SW 1271 (cell line): ENCODE results near the gene TCF21.
A peak's percentile ranks its signal among the peaks of the same experiment; 100 is the strongest.
"Not testable (repeated sequence)": the region's sequence is repeated elsewhere in the genome, so short reads cannot be mapped to it uniquely, and the experiment has no call there.

Experiments
- DNase-seq, 2 experiments: peaks; one replicate each; lab custom pipeline; 2025; lab: John Stamatoyannopoulos, UW

The TCF21 gene

DNA sequence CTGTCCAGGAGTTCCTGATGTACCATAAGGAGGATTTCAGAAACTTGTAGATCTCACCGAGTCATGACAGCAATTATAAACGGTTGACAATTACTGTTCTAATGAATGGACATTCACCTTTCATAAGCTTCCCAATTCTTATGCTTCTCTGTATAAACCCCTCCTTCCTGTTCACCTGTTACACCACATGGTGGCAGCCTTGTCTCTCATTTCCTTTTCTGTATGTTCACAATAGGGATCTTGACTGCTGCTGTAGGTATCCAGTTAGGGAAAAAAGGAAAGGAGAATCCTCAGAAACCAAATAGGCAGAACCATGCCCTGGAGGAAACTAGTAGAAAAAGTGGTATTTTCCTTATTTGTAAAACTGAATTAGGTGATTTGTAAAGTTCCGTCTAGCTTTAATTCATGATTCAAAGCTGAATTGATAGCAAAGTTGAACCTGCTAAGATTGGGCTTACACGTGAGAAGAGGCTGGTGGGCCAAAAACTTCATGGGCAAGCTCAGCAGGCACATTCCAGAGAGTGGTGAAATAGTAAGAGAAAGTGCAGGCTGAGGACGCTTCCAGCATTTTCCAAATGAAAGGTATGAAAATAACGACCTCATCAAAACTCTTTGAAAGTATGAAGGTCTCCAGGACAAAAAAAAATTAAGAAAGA, 35.2 kb downstream of the TCF21 start:
- peak; percentile 8 to 75 for DNase-seq

DNA sequence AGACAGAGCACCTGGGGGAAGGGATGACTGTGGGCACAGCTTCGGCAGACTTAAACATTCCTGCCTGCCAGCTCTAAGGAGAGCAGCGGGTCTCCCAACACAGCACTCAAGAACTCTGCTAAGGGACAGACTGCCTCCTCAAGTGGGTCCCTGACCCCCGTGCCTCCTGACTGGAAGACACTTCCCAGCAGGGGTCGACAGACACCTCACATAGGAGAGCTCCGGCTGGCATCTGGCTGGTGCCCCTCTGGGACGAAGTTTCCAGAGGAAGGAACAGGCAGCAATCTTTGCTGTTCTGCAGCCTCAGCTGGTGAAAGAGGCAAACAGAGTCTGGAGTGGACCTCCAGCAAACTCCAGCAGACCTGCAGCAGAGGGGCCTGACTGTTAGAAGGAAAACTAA, 42.3 kb downstream of the TCF21 start:
- not testable (repeated sequence) for DNase-seq

DNA sequence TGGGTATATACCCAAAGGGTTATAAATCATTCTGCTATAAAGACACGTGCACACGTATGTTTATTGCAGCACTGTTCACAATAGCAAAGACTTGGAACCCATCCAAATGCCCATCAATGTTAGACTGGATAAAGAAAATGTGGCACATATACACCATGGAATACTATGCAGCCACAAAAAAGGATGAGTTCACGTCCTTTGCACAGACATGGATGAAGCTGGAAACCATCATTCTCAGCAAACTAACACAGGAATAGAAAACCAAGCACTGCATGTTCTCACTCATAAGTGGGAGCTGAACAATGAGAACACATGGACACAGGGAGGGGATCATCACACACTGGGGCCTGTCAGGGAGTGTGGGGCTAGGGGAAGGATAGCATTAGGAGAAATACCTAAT, 47.4 kb downstream of the TCF21 start:
- DNase-seq = not testable (repeated sequence)

DNA sequence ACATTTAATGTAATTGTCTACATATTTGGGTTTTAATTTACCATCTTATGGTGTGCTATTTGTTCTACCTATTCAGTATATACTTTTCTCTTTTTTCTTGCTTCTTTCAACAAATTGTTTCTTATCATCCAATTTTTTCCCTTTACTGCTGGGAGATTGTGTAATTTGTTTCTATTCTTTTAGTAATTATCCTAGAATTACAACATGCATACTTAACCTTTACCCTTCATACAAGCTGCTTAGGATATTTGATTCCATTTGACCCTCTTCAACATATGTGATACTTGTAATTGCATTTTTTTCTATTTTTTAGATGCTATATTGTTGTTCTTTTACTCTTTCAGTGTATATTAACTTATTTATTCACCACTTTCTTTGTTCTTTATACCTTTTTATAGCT, 49.0 kb downstream of the TCF21 start:
- no peak for DNase-seq

DNA sequence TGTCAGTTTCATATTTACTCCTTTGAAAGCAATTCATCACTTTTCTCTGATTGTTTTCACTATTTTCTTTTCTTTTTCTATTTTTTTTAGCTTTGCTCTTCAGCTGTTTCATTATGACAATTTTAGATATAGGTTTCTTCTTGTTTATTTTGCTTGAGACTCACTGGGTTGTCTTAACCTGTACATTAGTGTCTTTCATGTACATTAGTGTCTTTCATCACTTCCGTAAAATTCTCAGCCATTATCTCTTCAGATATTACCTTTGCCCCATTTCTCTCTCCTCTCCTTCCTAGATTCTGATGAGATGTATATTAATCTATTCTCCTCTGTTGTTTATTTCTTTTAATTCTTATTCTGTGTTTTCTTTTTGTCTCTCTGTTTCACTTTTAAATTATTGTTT, 49.6 kb downstream of the TCF21 start:
- no peak for DNase-seq

- no peak for DNase-seq
These were observed 51.1 kb downstream of the TCF21 start for GRCh38 chr6:133939778-133940667.
